Mesodermal cell (in vitro differentiated cells): ENCODE data around the gene CDK15.

Experiments used
- H3K27ac ChIP-seq: 2 replicates; pipeline ENCODE4 v1.7.0; 2013; ENCODE audit warnings: mild to moderate bottlenecking, low read depth, low read length, moderate library complexity; ENCODE audit not compliant: severe bottlenecking
- H3K36me3 ChIP-seq: 2 replicates; pipeline ENCODE4 v1.7.1; 2013; ENCODE audit warnings: mild to moderate bottlenecking, low read length, moderate library complexity; ENCODE audit not compliant: control insufficient read depth, insufficient read depth
- H3K4me1 ChIP-seq: one replicate; pipeline ENCODE4 v1.7.1; 2013; ENCODE audit warnings: mild to moderate bottlenecking, low read length; ENCODE audit not compliant: insufficient read depth, control insufficient read depth, poor library complexity, severe bottlenecking
- H3K4me3 ChIP-seq: 2 replicates; pipeline ENCODE4 v1.7.0; 2013; ENCODE audit warnings: low read length, control low read depth, mild to moderate bottlenecking; ENCODE audit not compliant: insufficient read depth, poor library complexity, severe bottlenecking; ENCODE audit errors: extremely low read depth
- H3K9me3 ChIP-seq: 2 replicates; pipeline ENCODE4 v1.7.1; 2013; ENCODE audit warnings: mild to moderate bottlenecking, low read length, moderate library complexity; ENCODE audit not compliant: control insufficient read depth
- WGBS, 2 experiments: methylation state at CpG; one replicate each; pipeline ENCODE4 v1.1.5; 2013; ENCODE audit warnings: missing lambda C conversion rate in 2 of 2; ENCODE audit not compliant: insufficient coverage in 2 of 2; 5-methylcytosine and 5-hydroxymethylcytosine counted together

CDK15 gene

GRCh38 chr2:201775326-201775725, 31.0 kb upstream of the CDK15 start:
- Histone ChIP-seq H3K36me3 (peaks cover 12% of the 10 kb centered on the region), H3K4me3 (no peak overlapping the region), H3K9me3 (no peaks in the 10 kb centered on the region), H3K27ac (no peak overlapping the region), H3K4me1 (peaks cover 15% of the 10 kb centered on the region)
- WGBS, 2 experiments, result 83 to 100% methylated on average over 1 of the region's 1 CpG

- H3K4me1 ChIP-seq, result peaks cover 15% of the 10 kb centered on the region
Observed at GRCh38 chr2:201777043-201777442, 29.3 kb upstream of the CDK15 start.

GRCh38 chr2:201777869-201778268, 28.5 kb upstream of the CDK15 start:
- peaks cover 12% of the 10 kb centered on the region for H3K36me3 ChIP-seq
- H3K4me1 ChIP-seq, result peaks cover 15% of the 10 kb centered on the region
- H3K9me3 ChIP-seq, result no peaks in the 10 kb centered on the region
- no peak overlapping the region for H3K4me3 ChIP-seq
- H3K27ac ChIP-seq, result peak overlapping the region; percentile 74

More at GRCh38 chr2:201777043-201777442, 29.3 kb upstream of the CDK15 start:
- peaks cover 12% of the 10 kb centered on the region for H3K36me3 ChIP-seq
- H3K4me3 ChIP-seq, result no peak overlapping the region
- no peaks in the 10 kb centered on the region for H3K9me3 ChIP-seq
- H3K27ac ChIP-seq, result peak overlapping the region; percentile 74

GRCh38 chr2:201779901-201780673, 26.2 kb upstream of the CDK15 start:
- H3K36me3 ChIP-seq, result peaks cover 4% of the 10 kb centered on the region
- peaks cover 15% of the 10 kb centered on the region for H3K4me1 ChIP-seq
- peak overlapping the region; percentile 94 for H3K27ac ChIP-seq
- peak overlapping the region; percentile 89 for H3K4me3 ChIP-seq
- no peaks in the 10 kb centered on the region for H3K9me3 ChIP-seq
- WGBS, 2 experiments, result 0 to 1% methylated on average over 14 to 21 of the region's 22 CpGs

GRCh38 chr2:201780674-201781493, 25.5 kb upstream of the CDK15 start, which contains the start of gene ALS2:
Gene ALS2, minus strand, starts transcription at chr2:201780933. Its CDS starts 12,048 bp downstream, at chr2:201768885.
- H3K27ac ChIP-seq, result peak within 1 kb of the TSS; percentile 94
- 0% methylated on average over 43 to 47 of the region's 60 CpGs for WGBS, 2 experiments
- no peaks in the 10 kb centered on the region for H3K9me3 ChIP-seq
- peak within 1 kb of the TSS; percentile 89 for H3K4me3 ChIP-seq
- H3K4me1 ChIP-seq, result peaks cover 12% of the 10 kb centered on the region
- H3K36me3 ChIP-seq, result no peaks in the 10 kb centered on the region

- H3K4me3 ChIP-seq, result peak overlapping the region; percentile 89
- H3K36me3 ChIP-seq, result no peaks in the 10 kb centered on the region
- peaks cover 6% of the 10 kb centered on the region for H3K4me1 ChIP-seq
- 69 to 74% methylated on average over 14 to 15 of the region's 15 CpGs for whole genome bisulfite sequencing, 2 experiments
- H3K9me3 ChIP-seq, result no peaks in the 10 kb centered on the region
- peak overlapping the region; percentile 94 for H3K27ac ChIP-seq
Observed at GRCh38 chr2:201781557-201782051, 24.7 kb upstream of the CDK15 start.

- no peaks in the 10 kb centered on the region for H3K9me3 ChIP-seq
- 93 to 100% methylated on average over 1 of the region's 1 CpG for WGBS, 2 experiments
- H3K4me3 ChIP-seq, result no peak overlapping the region
- H3K27ac ChIP-seq, result no peak overlapping the region
- H3K4me1 ChIP-seq, result no peaks in the 10 kb centered on the region
- H3K36me3 ChIP-seq, result no peaks in the 10 kb centered on the region
Observed at GRCh38 chr2:201784563-201784962, 21.8 kb upstream of the CDK15 start.

GRCh38 chr2:201785135-201785534, 21.2 kb upstream of the CDK15 start:
- Histone ChIP-seq H3K27ac (no peak overlapping the region), H3K4me3 (no peak overlapping the region), H3K9me3 (no peaks in the 10 kb centered on the region), H3K4me1 (no peaks in the 10 kb centered on the region), H3K36me3 (no peaks in the 10 kb centered on the region)
- WGBS, 2 experiments, result 86% methylated on average over 3 of the region's 4 CpGs

GRCh38 chr2:201786471-201786870, 19.9 kb upstream of the CDK15 start:
- no peak overlapping the region for H3K27ac ChIP-seq
- H3K36me3 ChIP-seq, result no peaks in the 10 kb centered on the region

GRCh38 chr2:201788371-201788770, 18.0 kb upstream of the CDK15 start:
- Histone ChIP-seq H3K9me3 (no peaks in the 10 kb centered on the region), H3K36me3 (no peaks in the 10 kb centered on the region), H3K27ac (no peak overlapping the region), H3K4me1 (no peaks in the 10 kb centered on the region), H3K4me3 (no peak overlapping the region)
- WGBS, 2 experiments, result 92 to 94% methylated on average over 1 to 2 of the region's 3 CpGs

More at GRCh38 chr2:201786471-201786870, 19.9 kb upstream of the CDK15 start:
- Histone ChIP-seq H3K4me3 (no peak overlapping the region), H3K9me3 (no peaks in the 10 kb centered on the region), H3K4me1 (no peaks in the 10 kb centered on the region)
